ENCODE data around the gene ELP4. TPM values are rescaled to one million over a fixed set of nuclear protein-coding genes. Genes with fewer than 3 reads are reported as not detected.

ELP4 gene
- total and polyA plus RNA-seq, 9 of the 15 experiments (the other 6 are each of a cell fraction or from before 2014, with no cell fraction given), result 24.1 to 60.3 (median 38.7) TPM

DNA sequence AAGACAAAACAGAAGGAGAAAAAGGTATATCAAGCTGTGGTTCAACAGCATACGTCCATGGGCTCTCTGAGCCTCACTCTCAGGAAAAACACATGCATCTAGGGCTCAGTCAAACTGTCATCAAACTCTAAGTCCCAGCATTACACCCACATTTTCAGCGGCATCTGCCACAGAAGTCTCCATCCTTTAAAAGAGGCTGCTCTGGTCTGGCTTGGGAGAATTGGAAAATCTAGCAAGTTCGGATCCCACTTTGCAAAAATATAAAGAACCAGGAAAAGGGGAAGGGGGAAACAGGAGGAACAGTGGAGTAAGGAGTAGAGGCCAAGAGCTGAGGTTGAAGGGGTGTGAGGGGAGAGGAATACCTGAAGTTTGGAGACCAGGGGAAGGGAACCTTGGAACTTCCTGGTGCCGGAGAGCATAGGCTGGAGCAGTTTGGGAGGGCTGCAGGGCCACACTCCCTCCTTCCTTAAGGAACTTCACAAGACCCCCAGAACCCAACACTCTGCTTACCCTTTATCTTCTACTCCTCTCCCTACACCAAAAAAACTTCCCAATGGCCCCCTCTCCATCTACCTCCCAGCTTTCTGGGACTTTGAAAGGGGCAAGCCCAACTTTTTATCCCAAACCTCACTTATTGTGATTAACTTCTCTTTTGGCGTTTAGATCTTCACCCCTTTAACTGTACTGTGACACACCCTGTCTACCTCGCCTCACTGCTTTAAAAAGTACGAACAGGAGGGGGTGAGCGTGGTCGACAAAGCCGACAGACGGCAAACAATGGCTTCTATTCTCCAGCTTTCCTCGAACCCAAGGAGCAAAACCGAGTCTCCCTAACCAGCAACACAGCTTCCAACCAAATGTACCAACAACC is 297.6 kb downstream of the ELP4 start (continued):
- TF ChIP-seq ZNF165 (CRISPR knock-in tag; IDR thresholded peaks at IDR 0.05; ENCODE audit: borderline replicate concordance), result no peak

DNA sequence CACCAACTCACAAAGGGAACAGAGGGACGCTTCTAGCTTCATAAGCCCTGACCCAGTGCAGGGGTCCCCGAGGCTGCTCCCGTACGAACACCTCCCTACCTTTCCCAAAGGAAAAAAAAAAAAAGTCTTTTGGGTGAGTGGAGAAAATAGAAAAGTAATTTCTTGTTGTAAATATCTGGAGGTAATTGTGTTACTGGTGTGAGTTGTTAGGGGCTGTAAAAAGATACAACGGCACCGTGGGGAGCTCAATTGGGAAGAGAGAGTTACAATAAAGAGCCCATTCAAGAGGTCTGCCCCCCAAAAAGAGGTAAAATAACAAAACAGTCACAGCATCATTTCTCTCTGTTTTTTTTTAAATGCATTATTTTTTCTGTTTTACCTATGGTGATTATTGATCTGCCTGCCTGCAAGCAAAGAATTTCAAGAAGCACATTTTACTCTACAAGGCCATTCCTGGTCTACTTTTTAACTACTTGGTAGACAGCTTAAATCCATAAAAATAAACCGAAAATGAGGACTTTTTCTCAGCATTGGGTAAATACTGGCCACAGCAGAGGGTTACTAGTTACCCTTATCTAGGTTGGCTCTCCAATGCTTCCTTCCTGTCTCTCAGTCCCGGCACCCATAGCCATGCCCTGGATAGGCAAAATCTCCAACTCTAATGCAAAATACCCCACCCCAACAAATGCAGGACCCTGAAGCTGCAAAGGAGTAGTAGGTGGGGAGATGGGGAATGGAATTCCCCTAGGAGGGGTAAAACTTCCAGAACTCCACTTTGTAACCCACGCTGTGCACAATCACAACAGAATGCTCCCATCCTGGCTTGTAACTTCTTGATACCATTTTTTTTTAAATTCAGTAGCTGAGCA is 298.5 kb downstream of the ELP4 start:
- H3K9me1 ChIP-seq (ENCODE audit: control insufficient read depth, insufficient read depth, low read length), result no peaks in the 10 kb centered on the region
- no peak overlapping the region for H3K4me2 ChIP-seq (ENCODE audit: insufficient read depth, low read length)
- no peak overlapping the region for H3K27ac ChIP-seq (ENCODE audit: extremely low read depth, low read depth, low read length)
- ChIA-PET CTCF (ENCODE audit: low intra/inter-chr PET ratio) (no interaction called here), POLR2A (interaction anchor here (0.6 to 0.8 kb wide), 3 partner anchors 13 to 64 kb away, joined by 3 to 4 read pairs (median 3); no protein-coding TSS in a partner anchor)
- in situ Hi-C loops (cut with MboI), result no loop called here
- H3K27me3 ChIP-seq (ENCODE audit: control insufficient read depth in 2 of 2, insufficient read depth in 2 of 2, low read length in 2 of 2), result peaks cover 12 to 61% of the 10 kb centered on the region in 2 experiments; a peak in 4 of 5 replicates
- DNase-seq (ENCODE audit: extremely low read depth in 1 of 4, low spot score in 3 of 4) (no peak), FAIRE-seq (no peak), ATAC-seq (no peak)
- H3K9me3 ChIP-seq (replicated peaks; ENCODE audit: control insufficient read depth, insufficient read depth, low read depth, low read length), result no peaks in the 10 kb centered on the region
- no peaks in the 10 kb centered on the region; the same call in 1 of the 2 replicates for H4K20me1 ChIP-seq (replicated peaks; ENCODE audit: control insufficient read depth, insufficient read depth, low read length)
- H3K36me3 ChIP-seq (ENCODE audit: control insufficient read depth, insufficient read depth, low read length), result no peaks in the 10 kb centered on the region
- no peak overlapping the region for H3K4me3 ChIP-seq
- intact Hi-C loops (cut with micrococcal nuclease), result no loop called here
- no peak overlapping the region for H2AFZ ChIP-seq (ENCODE audit: low read depth, low read length)
- BruUV-seq (replicated peaks), result no TSS peak
- TF ChIP-seq MED1 (CRISPR knock-in tag; IDR thresholded peaks at IDR 0.05; ENCODE audit: borderline replicate concordance), result no peak
- TF ChIP-seq, protein P1, sequence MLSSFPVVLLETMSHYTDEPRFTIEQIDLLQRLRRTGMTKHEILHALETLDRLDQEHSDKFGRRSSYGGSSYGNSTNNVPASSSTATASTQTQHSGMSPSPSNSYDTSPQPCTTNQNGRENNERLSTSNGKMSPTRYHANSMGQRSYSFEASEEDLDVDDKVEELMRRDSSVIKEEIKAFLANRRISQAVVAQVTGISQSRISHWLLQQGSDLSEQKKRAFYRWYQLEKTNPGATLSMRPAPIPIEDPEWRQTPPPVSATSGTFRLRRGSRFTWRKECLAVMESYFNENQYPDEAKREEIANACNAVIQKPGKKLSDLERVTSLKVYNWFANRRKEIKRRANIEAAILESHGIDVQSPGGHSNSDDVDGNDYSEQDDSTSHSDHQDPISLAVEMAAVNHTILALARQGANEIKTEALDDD (IDR thresholded peaks at IDR 0.05), result peak; percentile 73
- no peaks in the 10 kb centered on the region for H3K79me2 ChIP-seq (ENCODE audit: control insufficient read depth, insufficient read depth, low read length)
- peaks cover 4 to 39% of the 10 kb centered on the region in 2 experiments; a peak in 3 of 5 replicates for H3K4me1 ChIP-seq (replicated peaks in 1 of 2; ENCODE audit: control insufficient read depth in 2 of 2, insufficient read depth in 2 of 2, low read length in 2 of 2)
- H3K9ac ChIP-seq (ENCODE audit: insufficient read depth in 1 of 2, low read depth in 2 of 2, low read length in 2 of 2), result no peak overlapping the region
- 30% methylated on average over 8 of the region's 9 CpGs for WGBS (ENCODE audit: insufficient coverage, low coverage, missing lambda C conversion rate)

Data from K562 (cell line).